Kidney (tissue), 14 donors: ENCODE data around the gene YPEL2. TPM values are rescaled to one million over a fixed set of nuclear protein-coding genes. Genes with fewer than 3 reads are reported as not detected.
"Not testable (repeated sequence)": the region's sequence is repeated elsewhere in the genome, so short reads cannot be mapped to it uniquely, and the experiment has no call there.

ENCODE experiments used
- DNase-seq, 5 donors: peaks; one replicate each; pipeline ENCODE4 v3.0.0-alpha.2; 2013 to 2020
- FAIRE-seq: peaks from 2 replicates; lab custom pipeline; 2012; peaks lifted over from hg19 to GRCh38; lab: Jason Lieb, UNC
- H3K27ac ChIP-seq, 2 donors: one replicate each; pipeline ENCODE4 v1.7.0; 2013; ENCODE audit warnings: low read depth in 2 of 2, low read length in 2 of 2, inconsistent platforms in 1 of 2
- H3K27me3 ChIP-seq: one replicate; pipeline ENCODE4 v1.7.1; 2013; ENCODE audit warnings: low read length, inconsistent platforms; ENCODE audit not compliant: control insufficient read depth, insufficient read depth
- H3K36me3 ChIP-seq, 3 donors: one replicate each; pipeline versions ENCODE4 v1.7.0 to v1.7.1; 2013; ENCODE audit warnings: low read length in 3 of 3, control low read depth in 1 of 3, inconsistent platforms in 1 of 3; ENCODE audit not compliant: insufficient read depth in 3 of 3, control insufficient read depth in 2 of 3
- H3K4me1 ChIP-seq, 3 donors: one replicate each; pipeline versions ENCODE4 v1.7.0 to v1.7.1; 2013; ENCODE audit warnings: low read length in 3 of 3, inconsistent platforms in 1 of 3, low read depth in 1 of 3; ENCODE audit not compliant: control insufficient read depth in 2 of 3, insufficient read depth in 2 of 3
- H3K4me3 ChIP-seq, 3 donors: one replicate each; pipeline versions ENCODE4 v1.7.0 to v1.8.1; 2013; ENCODE audit warnings: low read length in 3 of 3, control low read depth in 1 of 3, inconsistent platforms in 1 of 3
- H3K9ac ChIP-seq, 3 donors: one replicate each; pipeline versions ENCODE4 v1.7.0 to v1.7.1; 2013; ENCODE audit warnings: low read length in 3 of 3, control low read depth in 1 of 3, inconsistent platforms in 1 of 3
- H3K9me3 ChIP-seq, 3 donors: one replicate each; pipeline versions ENCODE4 v1.7.0 to v1.7.1; 2013; ENCODE audit warnings: low read length in 3 of 3, control low read depth in 1 of 3, inconsistent platforms in 1 of 3; ENCODE audit not compliant: control insufficient read depth in 2 of 3, insufficient read depth in 1 of 3
- CTCF ChIP-seq: IDR thresholded peaks from 3 replicates; pipeline ENCODE4 v1.5.1; 2012; ENCODE audit warnings: mild to moderate bottlenecking, moderate library complexity, borderline replicate concordance; ENCODE audit not compliant: insufficient read depth; ENCODE audit errors: extremely low read depth
- intact Hi-C: fragments of 100-400 bp; cut with DNase I; formaldehyde crosslinking; loops from one replicate; pipeline ENCODE4 v1.11.1; 2022
- polyA plus RNA-seq: library from polyadenylated mRNA; stranded (reverse); fragments of 350-450 nt; fragmentation: Illumina TruSeq; extraction: RNeasy Lipid Tissue Mini Kit (QIAGEN cat#74804); gene quantifications from one replicate; pipeline ENCODE4 v1.2.3, GENCODE V29; 2014; ENCODE audit warnings: low read depth, low replicate concordance; ENCODE audit not compliant: insufficient read depth
- total RNA-seq: library from RNA; stranded (reverse); fragmentation: NEBNext Ultra II Directional; extraction: Animal tissue kit (Norgen Biotek cat#: 25700); gene quantifications from one replicate; pipeline ENCODE4 v1.2.1, GENCODE V29; 2021
- donor health status: control.
- donor health status: control.
- donor health status: control.
- donor health status: control.
- donor health status: control.
- donor health status: DM: yes; HTN: yes; CAD: no.
- donor health status: Normal renal cell carcinoma (clear cell type).

Gene YPEL2
- total and polyA plus RNA-seq, 2 donors from 2014 or later: 9.0 to 53.6 TPM

GRCh38 chr17:59391021-59391420 is 59.6 kb downstream of the YPEL2 start:
- Histone ChIP-seq H3K9ac (no peak overlapping the region), H3K9me3 (no peaks in the 10 kb centered on the region), H3K27me3 (no peaks in the 10 kb centered on the region), H3K27ac (no peak overlapping the region), H3K36me3 (peaks cover 2 to 23% (median 15%) of the 10 kb centered on the region in 3 donors), H3K4me1 (peaks cover 6 to 23% (median 14%) of the 10 kb centered on the region in 3 donors), H3K4me3 (no peak overlapping the region)
- FAIRE-seq: no peak
- TF ChIP-seq CTCF: no peak
- peak in 2 of 5 donors; percentile 75 to 77 for DNase-seq
- intact Hi-C loops: no loop called here

GRCh38 chr17:59392973-59393679 is 61.7 kb downstream of the YPEL2 start:
- intact Hi-C loops: no loop called here
- Histone ChIP-seq H3K36me3 (peaks cover 4 to 39% (median 27%) of the 10 kb centered on the region in 3 donors), H3K9ac (no peak overlapping the region), H3K27me3 (no peaks in the 10 kb centered on the region), H3K4me1 (peaks cover 3 to 13% (median 7%) of the 10 kb centered on the region in 3 donors), H3K4me3 (no peak overlapping the region), H3K9me3 (no peaks in the 10 kb centered on the region), H3K27ac (no peak overlapping the region)
- TF ChIP-seq CTCF: no peak
- DNase-seq (no peak), FAIRE-seq (no peak)

GRCh38 chr17:59393742-59394410 is 62.4 kb downstream of the YPEL2 start:
- FAIRE-seq, DNase-seq, H3K9me3 ChIP-seq, H3K27ac ChIP-seq, H3K27me3 ChIP-seq, H3K4me1 ChIP-seq, H3K9ac ChIP-seq, H3K4me3 ChIP-seq, intact Hi-C loops: not testable (repeated sequence)
- H3K36me3 ChIP-seq: peaks cover 4 to 45% (median 27%) of the 10 kb centered on the region in 3 donors

GRCh38 chr17:59396134-59396826 is 64.8 kb downstream of the YPEL2 start:
- no peaks in the 10 kb centered on the region for H3K9me3 ChIP-seq
- H3K36me3 ChIP-seq: peaks cover 4 to 27% (median 16%) of the 10 kb centered on the region in 3 donors

More at GRCh38 chr17:59396134-59396826, 64.8 kb downstream of the YPEL2 start:
- Histone ChIP-seq H3K27me3 (no peaks in the 10 kb centered on the region), H3K4me3 (no peak overlapping the region), H3K27ac (no peak overlapping the region), H3K4me1 (peaks cover 0 to 4% (median 0%) of the 10 kb centered on the region in 3 donors), H3K9ac (no peak overlapping the region)
- FAIRE-seq: no peak
- no peak for TF ChIP-seq CTCF
- DNase-seq: no peak
- intact Hi-C loops: no loop called here
